Nephron progenitor cell (in vitro differentiated cells): ENCODE data around the gene BLCAP.

Experiments
- DNase-seq: peaks from one replicate; pipeline ENCODE4 v3.0.0; 2021
- H3K27ac Mint-ChIP-seq: 2 replicates; pipeline ENCODE4 v1.8.0; 2021; ENCODE audit warnings: mild to moderate bottlenecking, moderate library complexity, mixed read lengths
- H3K27me3 Mint-ChIP-seq: 2 replicates; pipeline ENCODE4 v1.8.0; 2021; ENCODE audit warnings: mild to moderate bottlenecking, low read depth, mixed read lengths; ENCODE audit not compliant: poor library complexity
- H3K36me3 Mint-ChIP-seq: 2 replicates; pipeline ENCODE4 v1.8.0; 2021; ENCODE audit warnings: low read depth, mixed read lengths
- H3K4me1 Mint-ChIP-seq: 2 replicates; pipeline ENCODE4 v1.8.0; 2021; ENCODE audit warnings: mixed read lengths
- H3K4me3 Mint-ChIP-seq: 2 replicates; pipeline ENCODE4 v1.8.0; 2021; ENCODE audit warnings: mild to moderate bottlenecking, moderate library complexity, mixed read lengths
- H3K9me3 Mint-ChIP-seq: 2 replicates; pipeline ENCODE4 v1.8.0; 2021; ENCODE audit warnings: mild to moderate bottlenecking, moderate library complexity, mixed read lengths
- TF ChIP-seq, protein P1 (sequence below): fragments of 200-600 bp; sonication (generic); IDR thresholded peaks from 2 replicates; pipeline ENCODE4 v1.5.0; 2021; ENCODE audit warnings: antibody characterized with exemption

BLCAP gene

DNA sequence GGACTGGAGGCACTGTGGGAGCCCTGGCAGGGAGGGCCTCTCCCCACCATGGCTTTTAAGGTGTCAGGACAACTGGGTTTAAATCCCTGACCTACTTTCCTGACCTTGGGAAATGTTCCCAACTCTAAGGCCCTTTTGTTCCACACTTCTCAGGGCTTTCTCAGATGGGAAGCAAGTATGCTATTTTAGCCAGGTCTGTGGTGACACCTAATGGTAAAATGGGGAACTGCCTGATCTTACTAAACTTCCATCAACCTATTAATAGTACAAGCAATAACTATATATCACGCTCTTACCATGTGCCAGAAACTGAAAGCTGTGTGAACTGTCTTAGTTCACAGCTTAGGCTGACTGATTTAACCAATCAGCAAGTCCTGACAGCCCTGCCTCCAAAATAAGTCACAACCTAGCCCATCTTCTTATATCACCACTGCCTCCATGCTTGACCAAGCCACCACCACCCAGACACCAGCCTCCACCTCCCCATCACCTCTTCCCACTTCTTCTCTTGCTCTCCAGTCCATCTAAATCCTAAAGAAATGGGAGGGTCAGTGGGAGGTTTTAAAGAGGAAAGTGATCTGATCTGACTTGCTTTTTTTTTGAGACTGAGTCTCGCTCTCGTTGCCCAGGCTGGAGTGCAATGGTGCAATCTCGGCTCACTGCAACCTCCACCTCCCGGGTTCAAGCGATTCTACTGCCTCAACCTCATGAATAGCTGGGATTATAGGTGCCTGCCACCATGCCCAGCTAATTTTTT is 6.9 kb upstream of the BLCAP start:
- no peaks in the 10 kb centered on the region for H3K36me3 Mint-ChIP-seq
- TF ChIP-seq, protein P1, sequence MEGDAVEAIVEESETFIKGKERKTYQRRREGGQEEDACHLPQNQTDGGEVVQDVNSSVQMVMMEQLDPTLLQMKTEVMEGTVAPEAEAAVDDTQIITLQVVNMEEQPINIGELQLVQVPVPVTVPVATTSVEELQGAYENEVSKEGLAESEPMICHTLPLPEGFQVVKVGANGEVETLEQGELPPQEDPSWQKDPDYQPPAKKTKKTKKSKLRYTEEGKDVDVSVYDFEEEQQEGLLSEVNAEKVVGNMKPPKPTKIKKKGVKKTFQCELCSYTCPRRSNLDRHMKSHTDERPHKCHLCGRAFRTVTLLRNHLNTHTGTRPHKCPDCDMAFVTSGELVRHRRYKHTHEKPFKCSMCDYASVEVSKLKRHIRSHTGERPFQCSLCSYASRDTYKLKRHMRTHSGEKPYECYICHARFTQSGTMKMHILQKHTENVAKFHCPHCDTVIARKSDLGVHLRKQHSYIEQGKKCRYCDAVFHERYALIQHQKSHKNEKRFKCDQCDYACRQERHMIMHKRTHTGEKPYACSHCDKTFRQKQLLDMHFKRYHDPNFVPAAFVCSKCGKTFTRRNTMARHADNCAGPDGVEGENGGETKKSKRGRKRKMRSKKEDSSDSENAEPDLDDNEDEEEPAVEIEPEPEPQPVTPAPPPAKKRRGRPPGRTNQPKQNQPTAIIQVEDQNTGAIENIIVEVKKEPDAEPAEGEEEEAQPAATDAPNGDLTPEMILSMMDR, result peak; percentile 89
- H3K4me3 Mint-ChIP-seq, result no peak overlapping the region
- DNase-seq, result peak; percentile 53
- H3K4me1 Mint-ChIP-seq, result peaks cover 6% of the 10 kb centered on the region
- H3K9me3 Mint-ChIP-seq, result no peaks in the 10 kb centered on the region
- no peak overlapping the region for H3K27ac Mint-ChIP-seq
- H3K27me3 Mint-ChIP-seq, result peaks cover 19% of the 10 kb centered on the region

DNA sequence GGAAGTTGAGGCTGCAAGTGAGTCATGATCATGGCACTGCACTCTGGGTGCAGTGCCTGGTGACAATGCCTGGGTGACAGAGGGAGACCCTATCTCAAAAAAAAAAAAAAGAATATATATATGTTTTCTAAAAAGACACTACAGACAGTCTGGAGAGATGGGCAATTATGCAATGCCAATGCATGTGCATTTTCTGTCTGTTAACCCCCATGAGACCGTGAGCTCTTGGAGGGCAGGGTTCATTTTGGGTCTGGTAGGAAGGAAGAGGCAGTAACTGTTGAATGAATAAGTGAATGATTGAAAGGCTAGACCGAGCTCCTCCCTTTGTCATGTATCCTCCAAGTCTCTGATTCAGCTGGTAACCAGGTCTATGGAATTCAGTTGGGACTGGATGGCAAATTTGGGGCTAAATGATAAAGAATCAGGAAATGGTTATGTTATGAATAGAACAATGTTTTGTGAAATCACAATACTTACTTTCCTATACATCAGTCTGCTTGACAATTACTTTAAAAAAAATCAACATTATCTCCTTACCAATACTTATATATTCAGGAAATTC is 5.6 kb upstream of the BLCAP start:
- TF ChIP-seq, protein P1, result no peak
- Mint-ChIP-seq H3K9me3 (no peaks in the 10 kb centered on the region), H3K4me3 (no peak overlapping the region), H3K27ac (no peak overlapping the region), H3K36me3 (no peaks in the 10 kb centered on the region), H3K4me1 (peaks cover 19% of the 10 kb centered on the region), H3K27me3 (peaks cover 17% of the 10 kb centered on the region)
- no peak for DNase-seq

DNA sequence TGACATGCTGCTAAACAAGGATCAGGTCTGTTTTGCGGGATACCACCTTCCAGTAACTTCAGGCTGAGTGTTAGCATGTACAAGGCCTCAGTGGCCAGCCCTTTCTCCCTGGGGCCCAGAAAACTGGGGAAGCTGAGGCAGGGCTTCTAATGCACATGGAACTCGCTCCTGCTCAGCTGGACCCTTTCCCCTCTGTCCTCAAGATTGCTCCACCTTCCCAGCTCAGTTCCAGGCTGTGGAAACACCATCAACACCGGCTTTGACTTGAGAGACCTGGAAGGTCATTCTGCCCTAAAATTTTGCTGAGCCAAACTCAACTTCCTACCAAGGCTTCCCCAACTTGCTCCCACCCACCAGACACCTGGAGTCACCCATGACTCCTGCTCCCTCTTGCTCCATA is 4.2 kb upstream of the BLCAP start:
- TF ChIP-seq, protein P1, result no peak
- H3K27me3 Mint-ChIP-seq, result peaks cover 14% of the 10 kb centered on the region
- peaks cover 21% of the 10 kb centered on the region for H3K4me1 Mint-ChIP-seq
- H3K4me3 Mint-ChIP-seq, result no peak overlapping the region
- H3K27ac Mint-ChIP-seq, result no peak overlapping the region
- no peaks in the 10 kb centered on the region for H3K36me3 Mint-ChIP-seq
- no peak for DNase-seq
- no peaks in the 10 kb centered on the region for H3K9me3 Mint-ChIP-seq

DNA sequence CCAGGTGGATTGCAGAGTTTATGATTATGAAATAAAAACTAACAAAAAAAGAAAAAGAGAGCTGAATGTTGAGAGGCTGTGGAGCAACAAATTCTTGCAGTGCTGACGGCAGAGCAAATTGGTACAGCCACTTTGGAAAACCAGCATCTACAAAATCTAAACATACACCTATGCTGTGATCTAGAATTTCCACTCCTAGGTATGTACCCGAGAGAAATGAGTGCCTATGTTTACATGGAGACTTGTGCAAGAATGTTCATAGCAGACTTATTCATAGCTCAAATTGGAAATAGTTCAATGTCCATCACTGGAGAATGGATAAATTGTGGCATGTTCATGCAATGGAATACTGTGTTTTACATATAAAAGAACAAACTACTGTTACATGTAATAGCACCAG is 3.0 kb upstream of the BLCAP start:
- Mint-ChIP-seq H3K4me3 (no peak overlapping the region), H3K27me3 (peaks cover 14% of the 10 kb centered on the region), H3K27ac (no peak overlapping the region), H3K36me3 (no peaks in the 10 kb centered on the region), H3K4me1 (peaks cover 33% of the 10 kb centered on the region), H3K9me3 (no peaks in the 10 kb centered on the region)
- TF ChIP-seq, protein P1, result no peak
- DNase-seq, result no peak

DNA sequence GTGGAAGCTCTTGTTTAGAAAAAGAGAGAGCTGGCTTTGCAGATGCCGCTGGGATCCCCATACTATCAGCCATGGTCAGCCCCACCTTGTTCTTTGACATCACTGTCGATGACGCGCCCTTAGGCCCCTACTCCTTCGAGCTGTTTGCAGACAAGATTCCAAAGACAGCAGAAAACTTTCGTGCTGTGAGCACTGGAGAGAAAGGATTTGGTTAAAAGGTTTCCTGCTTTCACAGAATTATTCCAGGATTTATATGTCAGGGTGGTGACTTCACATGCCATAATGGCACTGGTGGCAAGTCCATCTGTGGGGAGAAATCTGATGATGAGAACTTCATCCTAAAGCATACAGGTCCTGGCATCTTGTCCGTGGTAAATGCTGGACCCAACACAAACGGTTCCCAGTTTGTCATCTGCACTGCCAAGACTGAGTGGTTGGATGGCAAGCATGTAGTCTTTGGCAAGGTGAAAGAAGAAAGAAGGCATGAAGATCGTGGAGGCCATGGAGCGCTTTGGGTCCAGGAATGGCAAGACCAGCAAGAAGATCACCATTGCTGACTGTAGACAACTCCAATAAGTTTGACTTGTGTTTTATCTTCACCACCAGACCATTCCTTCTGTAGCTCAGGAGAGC is 2.4 kb upstream of the BLCAP start:
- Mint-ChIP-seq H3K4me3 (no peak overlapping the region), H3K9me3 (no peaks in the 10 kb centered on the region), H3K4me1 (peaks cover 39% of the 10 kb centered on the region), H3K36me3 (no peaks in the 10 kb centered on the region), H3K27me3 (peaks cover 14% of the 10 kb centered on the region), H3K27ac (no peak overlapping the region)
- TF ChIP-seq, protein P1, result no peak
- no peak for DNase-seq
